Activated CD4-positive, alpha-beta memory T cell treated with anti-CD3 and anti-CD28 coated beads for 36 hours (primary cell): ENCODE results near the gene RFX7. TPM values are rescaled to one million over a fixed set of nuclear protein-coding genes. Genes with fewer than 3 reads are reported as not detected.
"Not testable (repeated sequence)": the region's sequence is repeated elsewhere in the genome, so short reads cannot be mapped to it uniquely, and the experiment has no call there.

Experiments
- CTCF ChIA-PET: fragments of 350-600 bp; sonication (Branson Sonifier 250); formaldehyde crosslinking; loops from one replicate; lab custom pipeline; 2021; ENCODE audit warnings: antibody characterized with exemption, inconsistent platforms; lab: Charles Lee
- POLR2A ChIA-PET: fragments of 350-600 bp; sonication (Branson Sonifier 250); formaldehyde crosslinking; loops from one replicate; lab custom pipeline; 2021; ENCODE audit warnings: antibody characterized with exemption; lab: Charles Lee
- DNase-seq: peaks from one replicate; pipeline ENCODE4 v3.0.0-alpha.2; 2020
- H3K27ac Mint-ChIP-seq: one replicate; pipeline ENCODE4 v1.8.0; 2021; ENCODE audit warnings: mixed read lengths
- H3K27me3 Mint-ChIP-seq: one replicate; pipeline ENCODE4 v1.8.0; 2021; ENCODE audit warnings: mixed read lengths
- H3K36me3 Mint-ChIP-seq: one replicate; pipeline ENCODE4 v1.8.0; 2021; ENCODE audit warnings: mixed read lengths
- H3K4me1 Mint-ChIP-seq: one replicate; pipeline ENCODE4 v1.8.0; 2021; ENCODE audit warnings: low read depth, mixed read lengths
- H3K4me3 Mint-ChIP-seq: one replicate; pipeline ENCODE4 v1.8.0; 2021; ENCODE audit warnings: mild to moderate bottlenecking, mixed read lengths
- H3K9me3 Mint-ChIP-seq: one replicate; pipeline ENCODE4 v1.8.0; 2021; ENCODE audit warnings: mixed read lengths
- intact Hi-C: fragments of 100-400 bp; cut with micrococcal nuclease; formaldehyde crosslinking; loops from one replicate; pipeline ENCODE4 v1.15.1; 2023
- total RNA-seq, 2 experiments: library from RNA; stranded (reverse); gene quantifications; one replicate each; pipeline ENCODE4 v1.2.3, GENCODE V29; 2021

The RFX7 gene
- total RNA-seq, 2 experiments from 2014 or later, result 20.5 to 22.1 TPM

DNA sequence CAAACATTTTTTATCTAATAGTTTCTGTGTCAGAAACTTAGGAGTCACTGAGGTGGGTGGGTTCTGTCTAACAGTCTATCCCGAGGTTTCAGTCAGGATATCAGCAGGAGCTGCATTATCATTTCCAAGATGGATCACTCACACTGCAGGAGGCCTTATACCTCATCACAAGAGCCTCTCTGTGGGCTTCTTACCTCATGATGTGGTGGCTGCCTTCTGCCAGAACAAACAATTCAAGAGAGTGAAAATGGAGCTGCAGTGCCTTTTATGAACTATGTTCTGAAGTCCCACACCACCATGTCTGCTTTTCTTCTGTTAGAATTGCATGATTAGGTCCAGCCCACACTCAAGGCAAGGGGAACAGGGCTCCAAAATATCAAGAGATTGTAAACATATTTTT, 27.9 kb downstream of the RFX7 start:
- ChIA-PET POLR2A (no interaction called here), CTCF (no interaction called here)
- no peak for DNase-seq
- peaks cover 12% of the 10 kb centered on the region for H3K4me1 Mint-ChIP-seq
- no peak overlapping the region for H3K4me3 Mint-ChIP-seq
- H3K9me3 Mint-ChIP-seq, result peaks cover 43% of the 10 kb centered on the region
- H3K27ac Mint-ChIP-seq, result no peak overlapping the region
- intact Hi-C loops, result no loop called here
- H3K27me3 Mint-ChIP-seq, result no peaks in the 10 kb centered on the region
- H3K36me3 Mint-ChIP-seq, result peaks cover 35% of the 10 kb centered on the region

DNA sequence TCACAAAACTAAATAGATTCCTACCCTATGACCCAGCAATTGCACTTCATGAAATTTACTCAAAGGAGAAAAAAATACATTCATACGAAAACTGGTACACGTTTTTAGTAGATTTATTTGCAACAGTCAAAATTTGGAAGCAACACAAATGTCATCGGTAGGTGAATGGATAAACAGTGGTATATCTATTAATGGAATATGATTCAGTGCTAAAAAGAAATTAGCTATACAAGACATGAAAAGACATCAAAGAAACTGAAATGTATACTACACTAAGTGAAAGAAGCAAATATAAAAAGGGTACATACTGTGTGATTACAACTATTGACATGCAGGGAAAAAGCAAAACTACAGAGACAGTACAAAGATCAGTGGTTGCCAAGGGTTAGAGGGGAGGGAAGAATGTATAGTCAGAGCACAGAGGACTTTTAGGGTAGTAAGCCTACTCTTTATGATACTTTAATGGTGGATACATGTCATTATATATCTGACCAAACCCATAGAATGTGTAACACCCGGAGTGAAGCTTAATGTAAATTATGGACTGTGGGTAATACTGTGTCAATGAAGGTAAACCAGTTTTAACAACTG, 31.6 kb downstream of the RFX7 start:
- ChIA-PET POLR2A (no interaction called here), CTCF (interaction anchor here (1.1 kb wide), 1 partner anchor 159 kb away, joined by 3 read pairs; no protein-coding TSS in a partner anchor)
- H3K4me1 Mint-ChIP-seq, result peaks cover 42% of the 10 kb centered on the region
- no peak overlapping the region for H3K4me3 Mint-ChIP-seq
- no peak overlapping the region for H3K27ac Mint-ChIP-seq
- intact Hi-C loops, result no loop called here
- DNase-seq, result no peak
- H3K27me3 Mint-ChIP-seq, result no peaks in the 10 kb centered on the region
- H3K36me3 Mint-ChIP-seq, result peaks cover 32% of the 10 kb centered on the region
- H3K9me3 Mint-ChIP-seq, result peaks cover 39% of the 10 kb centered on the region

DNA sequence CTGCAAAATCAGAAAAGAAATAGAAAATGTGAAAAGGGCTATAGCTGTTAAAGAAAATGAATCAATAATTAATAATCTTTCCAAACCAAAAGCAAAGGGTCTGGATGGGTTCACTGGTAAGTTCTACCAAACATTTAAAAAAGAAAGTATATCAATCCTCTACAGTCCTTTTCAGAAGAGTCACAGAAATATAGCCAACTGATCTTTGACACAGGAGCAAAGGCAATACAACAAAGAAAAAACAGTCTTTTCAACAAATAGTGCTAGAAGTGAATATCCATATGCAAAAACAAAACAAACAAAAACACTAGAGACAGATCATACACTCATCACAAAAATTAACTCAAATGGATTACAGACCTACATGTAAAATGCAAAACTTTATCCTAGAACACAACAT, 32.6 kb downstream of the RFX7 start:
- intact Hi-C loops, result no loop called here
- Mint-ChIP-seq H3K27me3 (no peaks in the 10 kb centered on the region), H3K27ac (no peak overlapping the region), H3K36me3 (peaks cover 32% of the 10 kb centered on the region), H3K4me3 (no peak overlapping the region), H3K9me3 (peaks cover 39% of the 10 kb centered on the region), H3K4me1 (peaks cover 52% of the 10 kb centered on the region)
- ChIA-PET CTCF (no interaction called here), POLR2A (no interaction called here)
- DNase-seq, result no peak

DNA sequence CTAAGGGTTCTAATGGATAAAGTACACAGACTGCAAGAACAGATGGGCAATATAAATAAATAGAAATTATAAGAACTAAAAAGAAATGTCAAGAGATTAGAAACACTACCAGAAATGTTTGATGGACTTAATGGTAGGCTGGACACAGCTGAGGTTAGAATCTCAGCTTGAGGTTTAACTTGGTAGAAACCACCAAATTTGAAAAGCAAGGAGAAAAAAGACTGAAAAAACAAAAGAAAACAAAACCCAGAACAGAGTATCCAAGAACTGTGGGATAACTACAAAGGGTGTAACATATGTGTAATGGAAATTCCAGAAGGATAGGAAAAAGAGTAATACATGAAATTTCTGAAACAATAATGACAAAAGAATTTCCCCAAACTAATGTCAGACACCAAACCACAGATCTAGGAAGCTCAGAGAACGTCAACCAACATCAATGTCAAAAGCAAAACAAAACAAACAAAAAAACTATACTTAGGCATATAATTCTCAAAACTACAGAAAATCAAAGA, 35.0 kb downstream of the RFX7 start:
- H3K36me3 Mint-ChIP-seq, result peaks cover 30% of the 10 kb centered on the region
- CTCF ChIA-PET, result interaction anchor here (0.7 kb wide), 1 partner anchor 36 kb away, joined by 3 read pairs; no protein-coding TSS in a partner anchor
- peak overlapping the region; percentile 30 for H3K27ac Mint-ChIP-seq
- no peak overlapping the region for H3K4me3 Mint-ChIP-seq
- POLR2A ChIA-PET, result no interaction called here
- intact Hi-C loops, result loop anchor here (2.0 kb wide), 1 partner anchor 36 kb away; no protein-coding TSS in a partner anchor
- peaks cover 70% of the 10 kb centered on the region for H3K4me1 Mint-ChIP-seq
- H3K9me3 Mint-ChIP-seq, result peaks cover 32% of the 10 kb centered on the region
- H3K27me3 Mint-ChIP-seq, result no peaks in the 10 kb centered on the region
- no peak for DNase-seq

DNA sequence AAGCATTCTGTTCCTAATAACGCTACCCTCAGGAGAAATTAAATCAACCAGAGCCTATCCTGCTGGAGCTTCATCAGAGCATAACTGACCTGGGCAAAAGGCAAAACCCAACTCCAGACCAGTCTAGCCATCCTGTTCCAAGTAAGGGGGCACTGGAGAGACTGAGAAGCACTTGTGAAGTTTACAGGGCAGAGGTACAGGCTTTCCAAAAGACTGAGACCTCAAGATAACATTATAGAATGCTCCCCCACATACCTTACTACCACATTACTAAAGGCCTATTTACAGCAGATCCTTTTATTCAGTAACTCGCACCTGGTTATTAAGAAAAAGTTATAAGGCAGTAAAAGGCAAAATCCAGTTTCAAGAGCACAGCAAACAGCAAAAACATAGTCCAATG, 35.5 kb downstream of the RFX7 start:
- Mint-ChIP-seq H3K36me3 (peaks cover 26% of the 10 kb centered on the region), H3K27ac (no peak overlapping the region), H3K9me3 (peaks cover 29% of the 10 kb centered on the region), H3K4me3 (no peak overlapping the region), H3K27me3 (no peaks in the 10 kb centered on the region), H3K4me1 (peaks cover 70% of the 10 kb centered on the region)
- POLR2A ChIA-PET, result no interaction called here
- CTCF ChIA-PET, result interaction anchor here (0.9 kb wide), 1 partner anchor 37 kb away, joined by 5 read pairs; no protein-coding TSS in a partner anchor
- no peak for DNase-seq
- intact Hi-C loops, result loop anchor here (2.0 kb wide), 1 partner anchor 37 kb away; no protein-coding TSS in a partner anchor

DNA sequence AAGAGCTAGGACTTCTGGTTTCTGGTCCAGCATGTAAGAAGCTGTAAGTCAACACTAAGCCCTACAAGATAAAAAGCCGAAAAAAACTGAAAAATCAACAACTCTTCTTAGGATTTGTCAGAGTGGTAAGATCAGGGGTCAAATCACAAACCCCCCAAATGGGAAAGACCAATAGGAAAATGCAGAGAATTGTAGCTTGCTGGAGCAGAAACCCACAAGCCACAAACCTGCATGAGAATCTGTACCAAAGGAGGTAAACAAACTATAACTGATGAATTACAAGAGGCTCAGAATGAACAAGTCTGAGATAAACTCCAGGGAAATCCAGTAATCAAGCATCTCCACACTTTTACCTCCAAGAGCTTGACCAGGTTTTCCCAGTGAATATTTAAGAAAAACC, 36.0 kb downstream of the RFX7 start:
- Mint-ChIP-seq H3K27ac (no peak overlapping the region), H3K27me3 (no peaks in the 10 kb centered on the region), H3K4me3 (no peak overlapping the region), H3K4me1 (peaks cover 72% of the 10 kb centered on the region), H3K9me3 (peaks cover 25% of the 10 kb centered on the region), H3K36me3 (peaks cover 25% of the 10 kb centered on the region)
- DNase-seq, result no peak
- POLR2A ChIA-PET, result no interaction called here
- CTCF ChIA-PET, result interaction anchor here (0.9 kb wide), 1 partner anchor 38 kb away, joined by 5 read pairs; no protein-coding TSS in a partner anchor
- intact Hi-C loops, result loop anchor here (1.0 to 2.0 kb wide), 2 partner anchors 8 to 37 kb away; no protein-coding TSS in a partner anchor

DNA sequence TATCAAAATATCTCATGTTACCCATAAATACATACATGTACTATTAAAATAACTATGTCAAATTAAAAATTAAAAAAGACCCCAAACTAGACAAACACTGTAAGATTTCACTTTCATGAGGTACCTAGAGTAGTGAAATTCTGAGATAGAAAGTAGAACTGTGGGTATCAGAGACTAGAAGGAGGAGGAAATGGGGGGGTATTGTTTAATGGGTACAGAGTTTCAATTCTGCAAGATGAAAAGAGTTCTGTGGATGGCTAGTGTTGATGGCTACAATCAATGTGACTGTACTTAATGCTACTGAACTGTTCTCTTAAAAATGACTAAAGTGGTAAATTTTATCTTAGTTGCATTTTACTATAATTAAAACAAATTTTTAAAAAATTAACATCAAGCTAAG, 36.6 kb downstream of the RFX7 start:
- H3K36me3 Mint-ChIP-seq, result peaks cover 22% of the 10 kb centered on the region
- no peak overlapping the region for H3K27ac Mint-ChIP-seq
- no peaks in the 10 kb centered on the region for H3K27me3 Mint-ChIP-seq
- H3K4me1 Mint-ChIP-seq, result peaks cover 71% of the 10 kb centered on the region
- intact Hi-C loops, result loop anchor here (1.0 kb wide), 1 partner anchor 8 kb away; no protein-coding TSS in a partner anchor
- no peak overlapping the region for H3K4me3 Mint-ChIP-seq
- ChIA-PET POLR2A (no interaction called here), CTCF (interaction anchor here (0.9 kb wide), 1 partner anchor 38 kb away, joined by 5 read pairs; no protein-coding TSS in a partner anchor)
- DNase-seq, result no peak
- peaks cover 21% of the 10 kb centered on the region for H3K9me3 Mint-ChIP-seq

DNA sequence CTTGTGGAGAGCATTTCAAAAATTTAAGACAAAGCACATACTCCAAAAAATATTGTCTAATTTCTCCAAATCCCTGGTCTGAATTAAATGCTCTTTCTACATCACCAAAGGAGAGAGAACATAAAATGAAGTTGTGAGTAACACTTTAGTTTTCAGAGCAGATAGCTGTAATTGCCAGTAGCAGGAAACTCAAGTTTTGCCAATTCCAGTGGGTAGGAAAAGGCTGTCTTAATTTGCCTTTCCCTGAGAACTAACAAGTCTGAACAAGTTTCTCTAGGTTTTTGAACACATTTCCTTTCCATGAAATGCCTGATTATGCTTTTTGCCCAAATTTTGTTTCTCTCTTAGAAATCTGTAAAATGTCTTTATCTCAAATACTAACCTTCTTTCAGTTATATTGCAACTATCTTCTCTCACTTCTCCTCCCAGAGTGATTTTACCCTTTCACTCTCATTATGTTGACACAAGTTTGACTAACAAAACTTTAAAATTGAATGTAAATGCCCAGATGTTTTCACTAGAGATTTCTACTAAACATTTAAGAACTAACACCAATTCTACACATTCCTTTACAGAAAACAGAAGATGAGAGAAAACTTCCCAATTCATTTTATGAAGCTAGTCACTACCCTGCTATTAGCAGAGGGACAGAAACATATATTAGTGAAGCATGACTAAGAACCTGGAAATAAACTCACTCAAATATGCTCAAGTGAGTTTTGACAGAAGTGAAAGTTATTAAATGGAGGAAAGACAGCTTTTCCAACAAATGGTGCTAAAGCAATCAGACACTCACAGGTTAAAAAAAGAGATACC, 38.4 kb downstream of the RFX7 start:
- H3K9me3 Mint-ChIP-seq, result peaks cover 3% of the 10 kb centered on the region
- H3K27ac Mint-ChIP-seq, result no peak overlapping the region
- peaks cover 5% of the 10 kb centered on the region for H3K36me3 Mint-ChIP-seq
- no peak for DNase-seq
- H3K4me1 Mint-ChIP-seq, result peaks cover 64% of the 10 kb centered on the region
- intact Hi-C loops, result no loop called here
- no peak overlapping the region for H3K4me3 Mint-ChIP-seq
- ChIA-PET POLR2A (interaction anchor here (0.6 kb wide), 1 partner anchor 15 kb away, joined by 3 read pairs; no protein-coding TSS in a partner anchor), CTCF (interaction anchor here (1.4 kb wide), 1 partner anchor 41 kb away, joined by 3 read pairs; no protein-coding TSS in a partner anchor)
- no peaks in the 10 kb centered on the region for H3K27me3 Mint-ChIP-seq

DNA sequence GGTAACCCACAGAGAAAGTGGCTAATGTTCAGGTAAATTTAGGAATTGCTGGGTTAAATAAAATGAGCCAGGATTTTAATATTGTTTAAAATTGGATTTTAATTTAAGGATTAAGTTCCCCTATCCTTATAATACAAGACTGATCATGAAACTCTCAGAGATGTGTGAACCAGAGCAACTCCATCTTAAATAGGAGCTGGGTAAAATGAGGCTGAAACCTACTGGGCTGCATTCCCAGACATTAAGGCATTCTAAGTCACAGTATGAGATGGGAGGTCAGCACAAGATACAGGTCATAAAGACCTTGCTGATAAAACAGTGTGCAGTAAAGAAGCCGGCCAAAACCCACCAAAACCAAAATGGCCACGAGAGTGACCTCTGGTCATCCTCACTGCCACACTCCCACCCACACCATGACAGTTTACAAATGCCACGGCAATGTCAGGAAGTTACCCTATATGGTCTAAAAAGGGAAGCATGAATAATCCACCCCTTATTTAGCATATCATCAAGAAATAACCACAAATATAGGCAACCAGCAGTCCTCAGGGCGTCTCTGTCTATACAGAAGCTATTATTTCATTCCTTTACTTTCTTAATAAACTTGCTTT, 40.3 kb downstream of the RFX7 start:
- POLR2A ChIA-PET, result interaction anchor here (0.6 kb wide), 2 partner anchors 29 to 127 kb away, joined by 3 read pairs; no protein-coding TSS in a partner anchor
- H3K9me3 Mint-ChIP-seq, H3K36me3 Mint-ChIP-seq, intact Hi-C loops, DNase-seq, CTCF ChIA-PET, H3K27ac Mint-ChIP-seq, H3K27me3 Mint-ChIP-seq, H3K4me3 Mint-ChIP-seq: not testable (repeated sequence)
- peaks cover 53% of the 10 kb centered on the region for H3K4me1 Mint-ChIP-seq

DNA sequence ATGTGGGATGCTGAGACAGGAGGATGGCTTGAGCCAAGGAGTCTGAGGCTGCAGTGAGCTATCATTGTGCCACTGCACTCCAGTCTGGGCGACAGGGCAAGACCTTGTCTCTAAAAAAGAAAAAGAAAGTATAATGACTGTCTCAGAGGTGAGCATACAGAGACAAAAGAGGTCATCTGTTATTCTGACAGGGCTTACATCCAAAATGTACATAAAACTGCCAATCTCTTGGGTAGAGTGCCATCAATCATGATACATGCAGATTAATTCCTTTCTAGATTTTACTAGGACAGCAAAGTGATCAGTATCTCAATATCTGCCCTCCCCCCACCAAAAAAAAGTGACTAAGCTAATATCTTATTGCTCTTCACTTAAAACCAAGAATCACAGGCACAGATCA, 41.0 kb downstream of the RFX7 start:
- H3K36me3 Mint-ChIP-seq, result peaks cover 2% of the 10 kb centered on the region
- H3K27me3 Mint-ChIP-seq, result no peaks in the 10 kb centered on the region
- no peak for DNase-seq
- no peaks in the 10 kb centered on the region for H3K9me3 Mint-ChIP-seq
- POLR2A ChIA-PET, result no interaction called here
- peaks cover 48% of the 10 kb centered on the region for H3K4me1 Mint-ChIP-seq
- no peak overlapping the region for H3K27ac Mint-ChIP-seq
- intact Hi-C loops, result no loop called here
- CTCF ChIA-PET, result interaction anchor here (1.6 kb wide), 1 partner anchor 208 kb away, joined by 5 read pairs; no protein-coding TSS in a partner anchor
- H3K4me3 Mint-ChIP-seq, result no peak overlapping the region

DNA sequence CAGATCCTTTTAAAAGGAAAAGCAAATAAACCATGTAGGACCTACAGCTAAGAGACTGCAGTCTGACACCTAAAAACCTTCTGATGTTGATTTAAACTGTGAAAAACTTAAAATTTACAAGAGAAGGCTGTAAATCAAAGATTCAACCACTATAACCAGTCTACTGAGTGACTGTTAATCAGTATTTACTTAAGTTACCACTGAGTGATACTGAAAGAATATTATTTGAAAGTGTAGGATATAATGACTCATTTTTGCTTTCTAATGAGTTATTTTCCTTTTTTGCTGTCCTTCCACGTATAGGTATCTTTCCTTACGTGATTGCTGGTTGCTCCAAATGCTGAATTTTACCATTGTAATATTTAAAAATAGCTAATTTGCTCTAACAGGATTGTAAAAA, 44.6 kb downstream of the RFX7 start:
- ChIA-PET POLR2A (no interaction called here), CTCF (no interaction called here)
- Mint-ChIP-seq H3K9me3 (no peaks in the 10 kb centered on the region), H3K4me3 (no peak overlapping the region), H3K27me3 (no peaks in the 10 kb centered on the region), H3K4me1 (peaks cover 20% of the 10 kb centered on the region), H3K36me3 (peaks cover 1% of the 10 kb centered on the region), H3K27ac (no peak overlapping the region)
- no peak for DNase-seq
- intact Hi-C loops, result loop anchor here (1.0 kb wide), 1 partner anchor 8 kb away; no protein-coding TSS in a partner anchor
